Panc1 (cell line): ENCODE data around the gene CHMP1A. TPM values are rescaled to one million over a fixed set of nuclear protein-coding genes. Genes with fewer than 3 reads are reported as not detected.

Source experiments
- ATAC-seq: fragments of 200-7000 bp; cut with Tn5 transposase; 2 replicates; pipeline ENCODE4 v1.9.1; 2020; ENCODE audit warnings: mild to moderate bottlenecking, moderate library complexity
- BruUV-seq: library from RNA; stranded (reverse); fragments of 400-500 nt; replicated peaks from 2 replicates; lab custom pipeline; 2021; lab: Mats Ljungman, UMichigan
- CTCF ChIA-PET: fragments of 300-600 bp; sonication (Branson Sonifier 250); formaldehyde crosslinking; loops from one replicate; lab custom pipeline; 2022; ENCODE audit warnings: antibody characterized with exemption; lab: Charles Lee
- POLR2A ChIA-PET: fragments of 300-600 bp; sonication (Branson Sonifier 250); formaldehyde crosslinking; loops from one replicate; lab custom pipeline; 2022; ENCODE audit warnings: antibody characterized with exemption; lab: Charles Lee
- DNase-seq: peaks from one replicate; pipeline ENCODE4 v3.0.0-alpha.2; 2010; ENCODE audit warnings: low read depth, low spot score
- H3K27ac ChIP-seq: 2 replicates; pipeline ENCODE4 v1.5.1; 2011; ENCODE audit warnings: mild to moderate bottlenecking, low read length, inconsistent platforms
- H3K27me3 ChIP-seq: fragments of 200-500 bp; sonication (Bioruptor generic); 2 replicates; pipeline ENCODE4 v1.6.0; 2014; ENCODE audit warnings: low read length, inconsistent platforms; ENCODE audit not compliant: control insufficient read depth, insufficient read depth
- H3K36me3 ChIP-seq: fragments of 200-500 bp; sonication (Bioruptor generic); 2 replicates; pipeline ENCODE4 v1.5.1; 2014; ENCODE audit warnings: inconsistent platforms, mild to moderate bottlenecking, low read length, moderate library complexity; ENCODE audit not compliant: control insufficient read depth, insufficient read depth
- H3K4me1 ChIP-seq: 2 replicates; pipeline ENCODE4 v1.5.1; 2011; ENCODE audit warnings: inconsistent platforms, mild to moderate bottlenecking, low read length, moderate library complexity; ENCODE audit not compliant: control insufficient read depth, insufficient read depth
- H3K4me3 ChIP-seq, 2 experiments: 2 replicates each; pipeline ENCODE4 v1.5.1; 2011 to 2012; ENCODE audit warnings: low read depth in 2 of 2, low read length in 2 of 2, mild to moderate bottlenecking in 2 of 2, inconsistent platforms in 1 of 2, moderate library complexity in 1 of 2
- H3K9me3 ChIP-seq: fragments of 200-500 bp; sonication (Bioruptor generic); 2 replicates; pipeline ENCODE4 v1.5.1; 2014; ENCODE audit warnings: low read depth, mild to moderate bottlenecking, inconsistent platforms, low read length, moderate library complexity; ENCODE audit not compliant: control insufficient read depth, insufficient read depth
- POLR2AphosphoS5 ChIP-seq: IDR thresholded peaks from 2 replicates; pipeline ENCODE4 v1.6.1; 2012; ENCODE audit warnings: mild to moderate bottlenecking, low read depth, low read length, moderate library complexity
- SIN3A ChIP-seq: IDR thresholded peaks from 2 replicates; pipeline ENCODE4 v1.6.1; 2012; ENCODE audit warnings: low read depth, mild to moderate bottlenecking, low read length, moderate library complexity, borderline replicate concordance; ENCODE audit not compliant: insufficient read depth
- TCF7L2 ChIP-seq: IDR thresholded peaks from 2 replicates; pipeline ENCODE4 v1.6.1; 2011; ENCODE audit warnings: mild to moderate bottlenecking, low read depth, low read length, inconsistent platforms
- in situ Hi-C: cut with HindIII; loops from 2 replicates; pipeline ENCODE4 v1.10.0; 2016; ENCODE audit warnings: low sequenced_read_pairs, low pct_unique_long_range_greater_than_20kb
- intact Hi-C: fragments of 100-400 bp; cut with micrococcal nuclease; formaldehyde crosslinking; loops from one replicate; pipeline ENCODE4 v1.10.0; 2022; ENCODE audit not compliant: unreplicated experiment
- total RNA-seq: library from RNA; stranded (reverse); gene quantifications from one replicate; pipeline ENCODE4 v1.2.1, GENCODE V29; 2021; ENCODE audit not compliant: unreplicated experiment
- TF ChIP-seq, protein P1 (sequence below), 2 experiments: IDR thresholded peaks; 2 replicates each; pipeline ENCODE4 v1.6.1; 2011 to 2012; ENCODE audit warnings: low read depth in 2 of 2, control low read depth in 1 of 2, low read length in 1 of 2, mild to moderate bottlenecking in 1 of 2, moderate library complexity in 1 of 2; ENCODE audit not compliant: insufficient read depth in 1 of 2
- TF ChIP-seq, protein P2 (sequence below): fragments of 450-650 bp; IDR thresholded peaks from 2 replicates; pipeline ENCODE4 v1.5.1; 2017; ENCODE audit warnings: mild to moderate bottlenecking

CHMP1A gene
- total RNA-seq, 1 experiment from 2014 or later: 98.0 TPM

DNA sequence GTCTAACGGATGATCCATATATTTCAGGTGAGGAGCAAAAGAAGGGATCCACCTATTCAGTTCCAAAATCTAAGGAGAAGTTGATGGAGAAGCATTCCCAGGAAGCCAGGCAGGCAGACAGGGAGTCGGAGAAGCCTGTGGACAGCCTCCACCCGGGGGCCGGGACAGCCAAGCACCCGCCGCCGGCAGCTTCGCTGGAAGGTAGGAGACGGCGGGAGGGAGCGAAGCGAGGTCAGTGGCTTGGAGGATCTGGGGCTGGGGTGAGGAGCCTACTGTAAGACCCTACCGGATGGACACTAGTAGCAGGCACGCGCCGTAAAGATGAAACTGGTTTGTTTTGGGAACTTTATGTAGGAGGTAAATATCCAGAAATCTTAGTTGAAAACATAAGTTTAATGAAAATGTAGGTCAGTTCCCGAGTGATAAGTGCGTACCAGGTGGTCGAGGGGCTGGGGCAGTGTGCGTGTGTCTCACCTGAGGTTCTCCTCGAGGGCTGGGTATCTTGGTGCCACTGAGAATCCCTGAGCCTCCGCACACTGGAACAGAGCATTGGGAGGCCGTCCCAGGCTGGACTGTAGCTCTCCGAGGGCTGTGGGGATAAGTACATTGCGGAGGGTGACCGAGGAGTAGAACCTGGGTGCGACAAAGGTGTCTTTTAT lies 842 bp upstream of the CHMP1A start:
- in situ Hi-C loops: no loop called here

DNA sequence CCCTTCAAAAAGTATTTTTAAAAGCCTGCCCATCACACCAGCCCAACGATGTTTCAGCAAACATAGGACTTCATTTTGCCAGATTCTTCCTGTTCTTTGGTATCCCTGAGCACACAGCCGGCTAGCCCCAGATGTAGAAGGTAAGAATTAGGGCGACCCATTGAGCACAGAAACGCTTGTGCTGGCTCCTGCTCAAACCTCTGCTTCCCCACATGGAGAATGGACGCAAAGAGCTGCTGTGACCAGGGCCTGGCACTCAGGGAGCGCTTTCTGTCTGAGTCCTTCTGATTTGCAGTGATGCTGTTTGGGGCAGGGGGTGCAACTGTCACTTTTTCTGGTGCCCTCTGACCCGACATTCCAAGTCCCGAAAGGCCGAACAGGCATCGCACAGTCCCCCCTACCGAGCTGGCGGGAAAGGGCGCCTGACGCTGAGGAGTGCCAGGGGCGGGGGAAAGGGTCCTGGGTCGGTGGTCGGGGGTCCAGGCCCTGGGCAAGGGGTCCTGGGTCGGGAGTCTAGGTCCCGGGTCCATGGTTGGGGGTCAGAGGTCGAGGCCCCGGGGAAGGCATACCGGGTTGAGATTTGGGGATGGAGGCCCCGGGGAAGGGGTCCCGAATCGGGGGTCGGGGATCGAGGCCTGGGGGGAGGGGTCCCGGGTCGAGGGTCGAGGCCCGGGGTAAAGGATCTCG lies 930 bp downstream of the CHMP1A start:
- intact Hi-C loops: no loop called here
- Histone ChIP-seq H3K27ac (peak overlapping the region; percentile 59), H3K4me3 (peak overlapping the region; percentile 92 to 96), H3K36me3 (peaks cover 18% of the 10 kb centered on the region), H3K27me3 (no peaks in the 10 kb centered on the region), H3K9me3 (no peaks in the 10 kb centered on the region), H3K4me1 (no peaks in the 10 kb centered on the region)
- no peak for ATAC-seq
- ChIA-PET CTCF (interaction anchor here (0.6 kb wide), 1 partner anchor 98 kb away, joined by 10 read pairs; no protein-coding TSS in a partner anchor), POLR2A (interaction anchor here (0.6 to 0.9 kb wide), 3 partner anchors 8 to 56 kb away, joined by 3 to 11 read pairs (median 9); no protein-coding TSS in a partner anchor)
- TF ChIP-seq, protein P1, sequence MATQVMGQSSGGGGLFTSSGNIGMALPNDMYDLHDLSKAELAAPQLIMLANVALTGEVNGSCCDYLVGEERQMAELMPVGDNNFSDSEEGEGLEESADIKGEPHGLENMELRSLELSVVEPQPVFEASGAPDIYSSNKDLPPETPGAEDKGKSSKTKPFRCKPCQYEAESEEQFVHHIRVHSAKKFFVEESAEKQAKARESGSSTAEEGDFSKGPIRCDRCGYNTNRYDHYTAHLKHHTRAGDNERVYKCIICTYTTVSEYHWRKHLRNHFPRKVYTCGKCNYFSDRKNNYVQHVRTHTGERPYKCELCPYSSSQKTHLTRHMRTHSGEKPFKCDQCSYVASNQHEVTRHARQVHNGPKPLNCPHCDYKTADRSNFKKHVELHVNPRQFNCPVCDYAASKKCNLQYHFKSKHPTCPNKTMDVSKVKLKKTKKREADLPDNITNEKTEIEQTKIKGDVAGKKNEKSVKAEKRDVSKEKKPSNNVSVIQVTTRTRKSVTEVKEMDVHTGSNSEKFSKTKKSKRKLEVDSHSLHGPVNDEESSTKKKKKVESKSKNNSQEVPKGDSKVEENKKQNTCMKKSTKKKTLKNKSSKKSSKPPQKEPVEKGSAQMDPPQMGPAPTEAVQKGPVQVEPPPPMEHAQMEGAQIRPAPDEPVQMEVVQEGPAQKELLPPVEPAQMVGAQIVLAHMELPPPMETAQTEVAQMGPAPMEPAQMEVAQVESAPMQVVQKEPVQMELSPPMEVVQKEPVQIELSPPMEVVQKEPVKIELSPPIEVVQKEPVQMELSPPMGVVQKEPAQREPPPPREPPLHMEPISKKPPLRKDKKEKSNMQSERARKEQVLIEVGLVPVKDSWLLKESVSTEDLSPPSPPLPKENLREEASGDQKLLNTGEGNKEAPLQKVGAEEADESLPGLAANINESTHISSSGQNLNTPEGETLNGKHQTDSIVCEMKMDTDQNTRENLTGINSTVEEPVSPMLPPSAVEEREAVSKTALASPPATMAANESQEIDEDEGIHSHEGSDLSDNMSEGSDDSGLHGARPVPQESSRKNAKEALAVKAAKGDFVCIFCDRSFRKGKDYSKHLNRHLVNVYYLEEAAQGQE (IDR thresholded peaks at IDR 0.05; ENCODE audit: insufficient read depth in 1 of 2, low read depth in 2 of 2, low read length in 1 of 2): no peak
- TF ChIP-seq POLR2AphosphoS5 (no peak), TCF7L2 (no peak), SIN3A (no peak)
- TF ChIP-seq, protein P2, sequence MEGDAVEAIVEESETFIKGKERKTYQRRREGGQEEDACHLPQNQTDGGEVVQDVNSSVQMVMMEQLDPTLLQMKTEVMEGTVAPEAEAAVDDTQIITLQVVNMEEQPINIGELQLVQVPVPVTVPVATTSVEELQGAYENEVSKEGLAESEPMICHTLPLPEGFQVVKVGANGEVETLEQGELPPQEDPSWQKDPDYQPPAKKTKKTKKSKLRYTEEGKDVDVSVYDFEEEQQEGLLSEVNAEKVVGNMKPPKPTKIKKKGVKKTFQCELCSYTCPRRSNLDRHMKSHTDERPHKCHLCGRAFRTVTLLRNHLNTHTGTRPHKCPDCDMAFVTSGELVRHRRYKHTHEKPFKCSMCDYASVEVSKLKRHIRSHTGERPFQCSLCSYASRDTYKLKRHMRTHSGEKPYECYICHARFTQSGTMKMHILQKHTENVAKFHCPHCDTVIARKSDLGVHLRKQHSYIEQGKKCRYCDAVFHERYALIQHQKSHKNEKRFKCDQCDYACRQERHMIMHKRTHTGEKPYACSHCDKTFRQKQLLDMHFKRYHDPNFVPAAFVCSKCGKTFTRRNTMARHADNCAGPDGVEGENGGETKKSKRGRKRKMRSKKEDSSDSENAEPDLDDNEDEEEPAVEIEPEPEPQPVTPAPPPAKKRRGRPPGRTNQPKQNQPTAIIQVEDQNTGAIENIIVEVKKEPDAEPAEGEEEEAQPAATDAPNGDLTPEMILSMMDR: no peak
- BruUV-seq: no TSS peak
- DNase-seq: no peak
- in situ Hi-C loops: no loop called here

More for the DNA sequence above, 842 bp upstream of the CHMP1A start:
- peak overlapping the region; percentile 92 to 96 for H3K4me3 ChIP-seq
- no TSS peak for BruUV-seq
- peak overlapping the region; percentile 93 for H3K27ac ChIP-seq
- CTCF ChIA-PET: no interaction called here
- no peaks in the 10 kb centered on the region for H3K9me3 ChIP-seq
- peaks cover 18% of the 10 kb centered on the region for H3K36me3 ChIP-seq
- no peaks in the 10 kb centered on the region for H3K4me1 ChIP-seq
- POLR2A ChIA-PET: no interaction called here
- no peak for DNase-seq
- no peak for TF ChIP-seq TCF7L2
- no peak for TF ChIP-seq SIN3A
- TF ChIP-seq POLR2AphosphoS5: no peak
- TF ChIP-seq, protein P2: no peak
- TF ChIP-seq, protein P1 (IDR thresholded peaks at IDR 0.05; ENCODE audit: insufficient read depth in 1 of 2, low read depth in 2 of 2, low read length in 1 of 2): no peak
- peak; percentile 42; the same call in 1 of the 2 replicates for ATAC-seq
- no peaks in the 10 kb centered on the region for H3K27me3 ChIP-seq
- intact Hi-C loops: no loop called here
